Measurements from ENCODE around the gene TULP3.

Gene TULP3

DNA sequence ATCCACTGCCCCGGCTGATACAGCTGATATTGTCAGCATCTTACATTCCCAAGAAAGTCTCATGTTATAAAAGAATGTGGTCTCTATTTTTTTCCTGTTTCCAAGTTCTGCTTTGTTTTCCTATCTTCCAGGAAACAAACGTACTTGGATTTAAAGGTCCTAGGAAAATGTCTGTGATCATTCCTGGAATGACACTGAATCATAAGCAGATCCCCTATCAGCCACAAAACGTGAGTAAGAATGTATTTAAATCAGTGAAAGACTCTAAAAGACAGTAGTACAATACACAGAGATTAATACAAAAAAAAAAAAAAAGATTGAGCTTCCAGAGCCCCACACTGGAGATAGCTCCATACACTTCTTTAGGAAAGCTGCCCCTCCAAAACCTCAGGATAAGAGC, 46.8 kb downstream of the TULP3 start:
- DNase-seq = no peak
- Histone ChIP-seq H3K27me3 (ENCODE audit: insufficient read depth, low read length, poor library complexity) (no peaks in the 10 kb centered on the region), H2BK5ac (ENCODE audit: low read length) (no peak overlapping the region), H3K23ac (ENCODE audit: low read length) (no peak overlapping the region), H3K56ac (ENCODE audit: low read length) (no peak overlapping the region), H3K18ac (ENCODE audit: low read length) (no peak overlapping the region), H3K36me3 (ENCODE audit: control insufficient read depth, insufficient read depth, low read length) (peaks cover 6% of the 10 kb centered on the region), H3K9ac (ENCODE audit: low read length) (no peak overlapping the region), H3K79me1 (ENCODE audit: low read length) (no peaks in the 10 kb centered on the region), H4K8ac (ENCODE audit: low read depth, low read length) (no peak overlapping the region), H3K27ac (ENCODE audit: low read depth, low read length) (no peak overlapping the region), H2AK5ac (ENCODE audit: low read length) (no peak overlapping the region), H3K4me1 (ENCODE audit: control insufficient read depth, low read depth, low read length) (no peaks in the 10 kb centered on the region), H4K5ac (ENCODE audit: low read length) (no peak overlapping the region), H3K79me2 (ENCODE audit: control insufficient read depth, insufficient read depth, low read length) (no peaks in the 10 kb centered on the region), H2BK15ac (replicated peaks; ENCODE audit: low read depth) (no peak overlapping the region), H3K4ac (ENCODE audit: low read depth, low read length) (no peak overlapping the region), H2BK120ac (ENCODE audit: low read depth, low read length) (no peak overlapping the region), H3K4me2 (ENCODE audit: low read length) (no peak overlapping the region), H3K4me3 (ENCODE audit: low read length) (no peak overlapping the region)
- no CpG with 5 or more reads among the region's 3 CpGs for WGBS (ENCODE audit: extremely low coverage, insufficient coverage, low lambda C conversion rate)

DNA sequence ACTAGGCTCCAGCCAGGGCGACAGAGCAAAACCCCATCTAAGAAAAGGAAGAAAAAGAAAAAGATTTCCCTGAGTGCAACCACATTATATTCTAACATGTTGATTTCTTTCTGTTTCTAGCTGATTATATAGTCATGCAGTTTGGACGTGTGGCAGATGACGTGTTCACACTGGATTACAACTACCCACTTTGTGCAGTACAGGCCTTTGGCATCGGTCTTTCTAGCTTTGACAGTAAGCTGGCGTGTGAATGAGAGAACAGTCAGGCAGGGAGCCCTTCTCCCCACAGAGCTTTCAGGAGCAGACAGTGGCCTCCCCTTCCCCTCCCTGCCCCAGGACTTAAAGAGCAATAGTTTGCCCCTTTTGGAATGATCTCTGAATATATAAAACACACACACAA, 48.5 kb downstream of the TULP3 start:
- WGBS (ENCODE audit: extremely low coverage, insufficient coverage, low lambda C conversion rate) = no CpG with 5 or more reads among the region's 5 CpGs
- no peaks in the 10 kb centered on the region for H3K4me1 ChIP-seq (ENCODE audit: control insufficient read depth, low read depth, low read length)
- H3K56ac ChIP-seq (ENCODE audit: low read length) = no peak overlapping the region
- H3K79me2 ChIP-seq (ENCODE audit: control insufficient read depth, insufficient read depth, low read length) = no peaks in the 10 kb centered on the region
- H3K9ac ChIP-seq (ENCODE audit: low read length) = no peak overlapping the region
- no peak overlapping the region for H2BK5ac ChIP-seq (ENCODE audit: low read length)
- no peak overlapping the region for H2BK15ac ChIP-seq (replicated peaks; ENCODE audit: low read depth)
- H3K4me2 ChIP-seq (ENCODE audit: low read length) = no peak overlapping the region
- no peak overlapping the region for H2BK120ac ChIP-seq (ENCODE audit: low read depth, low read length)
- H4K5ac ChIP-seq (ENCODE audit: low read length) = no peak overlapping the region
- H3K23ac ChIP-seq (ENCODE audit: low read length) = no peak overlapping the region
- H3K18ac ChIP-seq (ENCODE audit: low read length) = no peak overlapping the region
- no peaks in the 10 kb centered on the region for H3K27me3 ChIP-seq (ENCODE audit: insufficient read depth, low read length, poor library complexity)
- no peak overlapping the region for H4K8ac ChIP-seq (ENCODE audit: low read depth, low read length)
- H3K4me3 ChIP-seq (ENCODE audit: low read length) = no peak overlapping the region
- no peak overlapping the region for H2AK5ac ChIP-seq (ENCODE audit: low read length)
- H3K79me1 ChIP-seq (ENCODE audit: low read length) = no peaks in the 10 kb centered on the region
- peaks cover 6% of the 10 kb centered on the region for H3K36me3 ChIP-seq (ENCODE audit: control insufficient read depth, insufficient read depth, low read length)
- DNase-seq = no peak
- no peak overlapping the region for H3K4ac ChIP-seq (ENCODE audit: low read depth, low read length)
- H3K27ac ChIP-seq (ENCODE audit: low read depth, low read length) = no peak overlapping the region

DNA sequence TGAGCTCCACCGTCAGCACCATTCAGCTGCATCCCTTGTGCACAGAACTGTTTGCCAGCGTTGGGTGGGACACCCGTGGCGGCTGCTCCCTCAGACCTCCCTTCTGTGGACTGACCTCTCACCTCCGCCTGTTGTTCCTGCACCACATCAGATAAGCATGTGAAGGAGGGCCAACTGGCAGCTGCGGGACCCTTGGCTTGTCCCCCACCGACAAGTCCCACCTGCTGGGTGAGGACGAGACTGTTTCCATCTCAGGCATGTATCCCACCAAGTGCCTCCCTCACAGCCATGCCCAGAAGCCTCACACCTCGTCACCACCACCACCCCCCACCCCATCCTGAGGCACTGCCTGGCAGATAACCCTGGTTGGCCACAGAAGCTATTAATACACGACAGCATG, 49.9 kb downstream of the TULP3 start:
- no peak overlapping the region for H2AK5ac ChIP-seq (ENCODE audit: low read length)
- no peak overlapping the region for H2BK15ac ChIP-seq (replicated peaks; ENCODE audit: low read depth)
- H2BK120ac ChIP-seq (ENCODE audit: low read depth, low read length) = no peak overlapping the region
- no peak for DNase-seq
- no peak overlapping the region for H2BK5ac ChIP-seq (ENCODE audit: low read length)
- no peak overlapping the region for H3K56ac ChIP-seq (ENCODE audit: low read length)
- H4K5ac ChIP-seq (ENCODE audit: low read length) = no peak overlapping the region
- no peak overlapping the region for H4K8ac ChIP-seq (ENCODE audit: low read depth, low read length)
- H3K27ac ChIP-seq (ENCODE audit: low read depth, low read length) = no peak overlapping the region
- no peak overlapping the region for H3K18ac ChIP-seq (ENCODE audit: low read length)
- no peaks in the 10 kb centered on the region for H3K4me1 ChIP-seq (ENCODE audit: control insufficient read depth, low read depth, low read length)
- H3K79me1 ChIP-seq (ENCODE audit: low read length) = no peaks in the 10 kb centered on the region
- H3K4me2 ChIP-seq (ENCODE audit: low read length) = no peak overlapping the region
- no peak overlapping the region for H3K4me3 ChIP-seq (ENCODE audit: low read length)
- no peaks in the 10 kb centered on the region for H3K79me2 ChIP-seq (ENCODE audit: control insufficient read depth, insufficient read depth, low read length)
- H3K4ac ChIP-seq (ENCODE audit: low read depth, low read length) = no peak overlapping the region
- WGBS (ENCODE audit: extremely low coverage, insufficient coverage, low lambda C conversion rate) = no CpG with 5 or more reads among the region's 10 CpGs
- H3K9ac ChIP-seq (ENCODE audit: low read length) = no peak overlapping the region
- H3K27me3 ChIP-seq (ENCODE audit: insufficient read depth, low read length, poor library complexity) = no peaks in the 10 kb centered on the region
- H3K23ac ChIP-seq (ENCODE audit: low read length) = no peak overlapping the region
- H3K36me3 ChIP-seq (ENCODE audit: control insufficient read depth, insufficient read depth, low read length) = peaks cover 4% of the 10 kb centered on the region

- peaks cover 4% of the 10 kb centered on the region for H3K36me3 ChIP-seq (ENCODE audit: control insufficient read depth, insufficient read depth, low read length)
- no peak overlapping the region for H3K4ac ChIP-seq (ENCODE audit: low read depth, low read length)
- H2BK15ac ChIP-seq (replicated peaks; ENCODE audit: low read depth) = no peak overlapping the region
- no peak overlapping the region for H4K5ac ChIP-seq (ENCODE audit: low read length)
- H3K4me1 ChIP-seq (ENCODE audit: control insufficient read depth, low read depth, low read length) = no peaks in the 10 kb centered on the region
- H3K4me2 ChIP-seq (ENCODE audit: low read length) = no peak overlapping the region
- no peak overlapping the region for H2AK5ac ChIP-seq (ENCODE audit: low read length)
- no peak overlapping the region for H3K23ac ChIP-seq (ENCODE audit: low read length)
- H2BK5ac ChIP-seq (ENCODE audit: low read length) = no peak overlapping the region
- no peak overlapping the region for H4K8ac ChIP-seq (ENCODE audit: low read depth, low read length)
- no peak overlapping the region for H3K4me3 ChIP-seq (ENCODE audit: low read length)
- H3K27ac ChIP-seq (ENCODE audit: low read depth, low read length) = no peak overlapping the region
- H3K79me2 ChIP-seq (ENCODE audit: control insufficient read depth, insufficient read depth, low read length) = no peaks in the 10 kb centered on the region
- DNase-seq = no peak
- H3K18ac ChIP-seq (ENCODE audit: low read length) = no peak overlapping the region
- H3K79me1 ChIP-seq (ENCODE audit: low read length) = no peaks in the 10 kb centered on the region
- H3K56ac ChIP-seq (ENCODE audit: low read length) = no peak overlapping the region
- no peaks in the 10 kb centered on the region for H3K27me3 ChIP-seq (ENCODE audit: insufficient read depth, low read length, poor library complexity)
- WGBS (ENCODE audit: extremely low coverage, insufficient coverage, low lambda C conversion rate) = no CpG with 5 or more reads among the region's 8 CpGs
- no peak overlapping the region for H3K9ac ChIP-seq (ENCODE audit: low read length)
- no peak overlapping the region for H2BK120ac ChIP-seq (ENCODE audit: low read depth, low read length)
These were observed 50.8 kb downstream of the TULP3 start for GRCh38 chr12:2941524-2941923.

GRCh38 chr12:2944401-2945047, 53.8 kb downstream of the TULP3 start:
- H2AK5ac ChIP-seq (ENCODE audit: low read length) = no peak overlapping the region
- no peak overlapping the region for H3K4me2 ChIP-seq (ENCODE audit: low read length)
- no peaks in the 10 kb centered on the region for H3K27me3 ChIP-seq (ENCODE audit: insufficient read depth, low read length, poor library complexity)
- no peak overlapping the region for H3K4me3 ChIP-seq (ENCODE audit: low read length)
- H3K36me3 ChIP-seq (ENCODE audit: control insufficient read depth, insufficient read depth, low read length) = peaks cover 3% of the 10 kb centered on the region
- H4K8ac ChIP-seq (ENCODE audit: low read depth, low read length) = no peak overlapping the region
- no peaks in the 10 kb centered on the region for H3K79me1 ChIP-seq (ENCODE audit: low read length)
- no peak overlapping the region for H3K9ac ChIP-seq (ENCODE audit: low read length)
- no peaks in the 10 kb centered on the region for H3K79me2 ChIP-seq (ENCODE audit: control insufficient read depth, insufficient read depth, low read length)
- H3K27ac ChIP-seq (ENCODE audit: low read depth, low read length) = no peak overlapping the region
- H3K23ac ChIP-seq (ENCODE audit: low read length) = no peak overlapping the region
- no CpG with 5 or more reads among the region's 24 CpGs for WGBS (ENCODE audit: extremely low coverage, insufficient coverage, low lambda C conversion rate)
- no peak overlapping the region for H2BK15ac ChIP-seq (replicated peaks; ENCODE audit: low read depth)
- H3K4ac ChIP-seq (ENCODE audit: low read depth, low read length) = no peak overlapping the region
- H2BK5ac ChIP-seq (ENCODE audit: low read length) = no peak overlapping the region
- H3K4me1 ChIP-seq (ENCODE audit: control insufficient read depth, low read depth, low read length) = no peaks in the 10 kb centered on the region
- H2BK120ac ChIP-seq (ENCODE audit: low read depth, low read length) = no peak overlapping the region
- H3K56ac ChIP-seq (ENCODE audit: low read length) = peak overlapping the region; percentile 76
- no peak overlapping the region for H4K5ac ChIP-seq (ENCODE audit: low read length)
- DNase-seq = peak; percentile 75
- no peak overlapping the region for H3K18ac ChIP-seq (ENCODE audit: low read length)

GRCh38 chr12:2949411-2949810, 58.7 kb downstream of the TULP3 start:
- H2BK15ac ChIP-seq (replicated peaks; ENCODE audit: low read depth) = no peak overlapping the region
- H3K4ac ChIP-seq (ENCODE audit: low read depth, low read length) = no peak overlapping the region
- no peaks in the 10 kb centered on the region for H3K79me1 ChIP-seq (ENCODE audit: low read length)
- no peaks in the 10 kb centered on the region for H3K27me3 ChIP-seq (ENCODE audit: insufficient read depth, low read length, poor library complexity)
- no peak overlapping the region for H3K4me3 ChIP-seq (ENCODE audit: low read length)
- no peaks in the 10 kb centered on the region for H3K79me2 ChIP-seq (ENCODE audit: control insufficient read depth, insufficient read depth, low read length)
- no peak overlapping the region for H3K23ac ChIP-seq (ENCODE audit: low read length)
- no peak overlapping the region for H3K4me2 ChIP-seq (ENCODE audit: low read length)
- no CpG with 5 or more reads among the region's 4 CpGs for WGBS (ENCODE audit: extremely low coverage, insufficient coverage, low lambda C conversion rate)
- H3K36me3 ChIP-seq (ENCODE audit: control insufficient read depth, insufficient read depth, low read length) = no peaks in the 10 kb centered on the region
- no peaks in the 10 kb centered on the region for H3K4me1 ChIP-seq (ENCODE audit: control insufficient read depth, low read depth, low read length)
- DNase-seq = no peak
- H3K27ac ChIP-seq (ENCODE audit: low read depth, low read length) = no peak overlapping the region
- no peak overlapping the region for H4K8ac ChIP-seq (ENCODE audit: low read depth, low read length)
- H3K9ac ChIP-seq (ENCODE audit: low read length) = no peak overlapping the region
- H2AK5ac ChIP-seq (ENCODE audit: low read length) = no peak overlapping the region
- no peak overlapping the region for H2BK5ac ChIP-seq (ENCODE audit: low read length)
- H4K5ac ChIP-seq (ENCODE audit: low read length) = no peak overlapping the region
- H2BK120ac ChIP-seq (ENCODE audit: low read depth, low read length) = no peak overlapping the region
- H3K56ac ChIP-seq (ENCODE audit: low read length) = no peak overlapping the region
- H3K18ac ChIP-seq (ENCODE audit: low read length) = no peak overlapping the region

All from mesendoderm (in vitro differentiated cells).